Neutrophil (primary cell): Measurements from ENCODE around the gene NUTM1.
A peak's percentile ranks its signal among the peaks of the same experiment; 100 is the strongest.
"Not testable (repeated sequence)": the region's sequence is repeated elsewhere in the genome, so short reads cannot be mapped to it uniquely, and the experiment has no call there.

Experiments used
- H3K27ac ChIP-seq: fragments of 200-600 bp; sonication (generic); 2 replicates; pipeline ENCODE4 v1.5.1; 2016; ENCODE audit warnings: mild to moderate bottlenecking, moderate library complexity
- H3K27me3 ChIP-seq: fragments of 200-600 bp; sonication (generic); 2 replicates; pipeline ENCODE4 v1.6.0; 2016; ENCODE audit warnings: mild to moderate bottlenecking
- H3K36me3 ChIP-seq: fragments of 200-600 bp; sonication (generic); 2 replicates; pipeline ENCODE4 v1.5.1; 2017
- H3K4me1 ChIP-seq, 2 experiments: fragments of 200-600 bp in 1 of 2; sonication (generic) in 1 of 2; 1 replicate in 1 of 2; 2 replicates in 1 of 2; pipeline versions ENCODE4 v1.5.1 to v1.6.1; 2013 to 2016; ENCODE audit warnings: low read depth in 1 of 2, low read length in 1 of 2, mild to moderate bottlenecking in 1 of 2, moderate library complexity in 1 of 2; ENCODE audit not compliant: control insufficient read depth in 1 of 2, insufficient read depth in 1 of 2
- H3K4me3 ChIP-seq, 2 experiments: fragments of 200-600 bp in 1 of 2; sonication (generic) in 1 of 2; 1 replicate in 1 of 2; 2 replicates in 1 of 2; pipeline ENCODE4 v1.5.1; 2013 to 2016; ENCODE audit warnings: low read depth in 1 of 2, low read length in 1 of 2, mild to moderate bottlenecking in 1 of 2, moderate library complexity in 1 of 2
- H3K9me3 ChIP-seq: fragments of 200-600 bp; sonication (generic); 2 replicates; pipeline ENCODE4 v1.5.1; 2016
- TF ChIP-seq, protein P1 (sequence below): fragments of 200-600 bp; sonication (generic); IDR thresholded peaks from 2 replicates; pipeline ENCODE4 v1.5.1; 2016; ENCODE audit warnings: antibody characterized with exemption

Gene NUTM1

GRCh38 chr15:34337557-34338306 lies 5.4 kb upstream of the NUTM1 start, which contains the start of gene SLC12A6:
TSS of gene SLC12A6 (minus strand) at chr15:34337781. CDS start at chr15:34336680, 1,101 bp downstream.
- peaks cover 30% of the 10 kb centered on the region for H3K36me3 ChIP-seq
- peak within 1 kb of the TSS; percentile 83 to 97 for H3K4me3 ChIP-seq
- peaks cover 55 to 77% of the 10 kb centered on the region in 2 experiments for H3K4me1 ChIP-seq
- H3K27me3 ChIP-seq, result no peaks in the 10 kb centered on the region
- H3K9me3 ChIP-seq, result no peaks in the 10 kb centered on the region
- peak within 1 kb of the TSS; percentile 99 for H3K27ac ChIP-seq
- TF ChIP-seq, protein P1, sequence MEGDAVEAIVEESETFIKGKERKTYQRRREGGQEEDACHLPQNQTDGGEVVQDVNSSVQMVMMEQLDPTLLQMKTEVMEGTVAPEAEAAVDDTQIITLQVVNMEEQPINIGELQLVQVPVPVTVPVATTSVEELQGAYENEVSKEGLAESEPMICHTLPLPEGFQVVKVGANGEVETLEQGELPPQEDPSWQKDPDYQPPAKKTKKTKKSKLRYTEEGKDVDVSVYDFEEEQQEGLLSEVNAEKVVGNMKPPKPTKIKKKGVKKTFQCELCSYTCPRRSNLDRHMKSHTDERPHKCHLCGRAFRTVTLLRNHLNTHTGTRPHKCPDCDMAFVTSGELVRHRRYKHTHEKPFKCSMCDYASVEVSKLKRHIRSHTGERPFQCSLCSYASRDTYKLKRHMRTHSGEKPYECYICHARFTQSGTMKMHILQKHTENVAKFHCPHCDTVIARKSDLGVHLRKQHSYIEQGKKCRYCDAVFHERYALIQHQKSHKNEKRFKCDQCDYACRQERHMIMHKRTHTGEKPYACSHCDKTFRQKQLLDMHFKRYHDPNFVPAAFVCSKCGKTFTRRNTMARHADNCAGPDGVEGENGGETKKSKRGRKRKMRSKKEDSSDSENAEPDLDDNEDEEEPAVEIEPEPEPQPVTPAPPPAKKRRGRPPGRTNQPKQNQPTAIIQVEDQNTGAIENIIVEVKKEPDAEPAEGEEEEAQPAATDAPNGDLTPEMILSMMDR, result peak; percentile 66

- H3K27me3 ChIP-seq, result no peaks in the 10 kb centered on the region
- no peaks in the 10 kb centered on the region for H3K9me3 ChIP-seq
- H3K4me1 ChIP-seq, result peaks cover 52 to 71% of the 10 kb centered on the region in 2 experiments
- H3K27ac ChIP-seq, result peak overlapping the region; percentile 99
- TF ChIP-seq, protein P1, result no peak
- H3K4me3 ChIP-seq, result peak overlapping the region; percentile 51 to 97
- peaks cover 30% of the 10 kb centered on the region for H3K36me3 ChIP-seq
Measured at GRCh38 chr15:34338347-34338746, 4.8 kb upstream of the NUTM1 start.

DNA sequence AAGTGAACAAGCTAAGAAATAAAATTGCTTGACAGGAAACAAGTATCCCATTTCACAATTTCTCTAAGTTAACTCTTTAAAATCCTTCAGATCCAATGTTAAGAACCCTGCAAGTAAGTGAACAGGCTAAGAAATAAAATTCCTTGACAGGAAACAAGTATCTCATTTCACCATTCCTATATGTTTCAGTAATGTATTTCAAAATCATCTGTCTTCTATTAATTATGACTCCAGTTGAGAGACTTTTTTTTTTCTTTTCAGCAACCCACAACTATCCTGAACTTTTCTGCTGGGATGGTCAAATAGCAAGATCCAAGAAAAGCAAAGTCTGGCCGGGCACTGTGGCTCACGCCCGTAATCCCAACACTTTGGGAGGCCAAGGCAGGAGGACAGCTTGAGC lies 3.2 kb upstream of the NUTM1 start:
- no peak overlapping the region for H3K4me3 ChIP-seq
- peak overlapping the region; percentile 23 for H3K27ac ChIP-seq
- H3K27me3 ChIP-seq, result no peaks in the 10 kb centered on the region
- peaks cover 48 to 58% of the 10 kb centered on the region in 2 experiments for H3K4me1 ChIP-seq
- TF ChIP-seq, protein P1, result no peak
- H3K9me3 ChIP-seq, result no peaks in the 10 kb centered on the region
- H3K36me3 ChIP-seq, result peaks cover 30% of the 10 kb centered on the region

- Histone ChIP-seq H3K36me3 (peaks cover 30% of the 10 kb centered on the region), H3K4me3 (peak overlapping the region; percentile 85), H3K9me3 (no peaks in the 10 kb centered on the region), H3K27me3 (no peaks in the 10 kb centered on the region), H3K4me1 (peaks cover 44 to 47% of the 10 kb centered on the region in 2 experiments), H3K27ac (peak overlapping the region; percentile 94)
- TF ChIP-seq, protein P1, result no peak
Measured at GRCh38 chr15:34341381-34342212, 1.5 kb upstream of the NUTM1 start.

DNA sequence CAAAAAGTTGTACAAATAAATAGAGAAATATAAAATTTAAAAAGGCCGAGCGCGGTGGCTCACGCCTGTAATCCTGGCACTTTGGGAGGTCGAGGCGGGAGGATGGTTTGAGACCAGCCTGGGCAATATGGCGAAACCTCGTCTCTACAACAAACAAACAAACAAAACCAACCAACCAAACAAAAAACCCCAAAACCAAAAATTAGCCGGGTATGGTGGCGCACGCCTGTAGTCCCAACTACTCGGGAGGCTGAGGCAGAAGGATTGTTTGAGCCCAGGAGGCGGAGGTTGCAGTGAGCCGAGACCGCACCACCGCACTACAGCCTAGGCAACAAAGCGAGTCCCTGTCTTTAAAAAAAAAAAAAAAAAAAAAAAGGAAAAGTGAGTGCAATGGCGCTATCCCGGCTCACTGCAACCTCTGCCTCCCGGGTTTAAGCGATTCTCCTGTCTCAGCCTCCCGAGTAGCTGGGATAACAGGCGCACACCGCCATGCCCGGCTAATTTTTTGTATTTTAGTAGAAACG lies 840 bp upstream of the NUTM1 start:
- peak overlapping the region; percentile 94 for H3K27ac ChIP-seq
- not testable (repeated sequence) for H3K9me3 ChIP-seq, H3K27me3 ChIP-seq
- H3K4me1 ChIP-seq, result peaks cover 44% of the 10 kb centered on the region in 2 experiments
- H3K4me3 ChIP-seq, result peak overlapping the region; percentile 85
- H3K36me3 ChIP-seq, result peaks cover 30% of the 10 kb centered on the region
